ENCODE measurements around the gene ZNF708. TPM values are rescaled to one million over a fixed set of nuclear protein-coding genes. Genes with fewer than 3 reads are reported as not detected.

Gene ZNF708
- total RNA-seq, 2 donors from 2014 or later, result 14.9 to 16.5 TPM

Other genes starting within 250 kb of the ZNF708 start
- 10 to 100 TPM in 1 of 2 donors, 1 to 10 TPM in 1; 7.3 to 12.8 TPM for gene ZNF714, start 247.2 kb downstream of the ZNF708 start, total RNA-seq
- gene ZNF431, start 187.4 kb downstream of the ZNF708 start, total RNA-seq, result 10 to 100 TPM; 20.9 to 21.0 TPM
- 1 to 10 TPM; 7.5 to 7.9 TPM for gene ZNF738, start 29.6 kb upstream of the ZNF708 start, total RNA-seq
- 10 to 100 TPM; 25.6 to 33.9 TPM for gene ZNF493, start 67.7 kb upstream of the ZNF708 start, total RNA-seq
- 10 to 100 TPM; 10.7 to 12.4 TPM for gene ZNF429, start 176.2 kb upstream of the ZNF708 start, total RNA-seq

All from T-helper 17 cell (primary cell).